ENCODE measurements around the gene MESP2. TPM values are rescaled to one million over a fixed set of nuclear protein-coding genes. Genes with fewer than 3 reads are reported as not detected.

Gene MESP2
- polyA plus RNA-seq, 3 donors = 0.67 TPM; not detected in 2

DNA sequence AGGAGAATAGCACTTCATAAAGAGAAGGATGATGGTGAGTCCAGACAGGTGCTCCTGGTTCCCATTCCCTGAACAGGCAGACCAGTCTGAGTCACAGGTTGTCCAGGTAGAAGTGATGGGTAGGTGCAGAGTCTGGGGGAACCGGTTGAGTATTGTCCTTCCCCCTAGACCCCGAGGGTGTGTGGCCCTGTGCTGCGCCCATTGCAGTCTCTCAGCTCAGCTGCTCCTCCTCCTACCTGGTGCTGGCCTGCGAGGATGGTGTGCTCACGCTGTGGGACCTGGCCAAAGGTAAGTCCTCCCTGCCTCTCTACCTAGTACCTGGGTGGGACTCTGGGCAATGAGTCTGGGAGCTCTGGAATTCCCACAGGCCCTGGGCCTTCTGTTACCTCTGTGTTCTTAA lies 44.9 kb upstream of the MESP2 start:
- Histone ChIP-seq H3K36me3 (replicated peaks in 1 of 2; ENCODE audit: control insufficient read depth in 1 of 2, insufficient read depth in 2 of 2, low read length in 2 of 2) (no peaks in the 10 kb centered on the region), H4K20me1 (ENCODE audit: insufficient read depth, low read length) (no peaks in the 10 kb centered on the region), H3K4me2 (replicated peaks; ENCODE audit: extremely low read depth, low read length, poor library complexity, severe bottlenecking) (no peak overlapping the region), H3K9ac (ENCODE audit: insufficient read depth, low read length, poor library complexity, severe bottlenecking) (no peak overlapping the region), H3K4me3 (replicated peaks in 1 of 3; ENCODE audit: low read depth in 2 of 3, low read length in 3 of 3) (no peak overlapping the region), H3K27me3 (ENCODE audit: control insufficient read depth in 2 of 2, insufficient read depth in 2 of 2, low read length in 2 of 2) (no peaks in the 10 kb centered on the region), H3K4me1 (ENCODE audit: control insufficient read depth in 1 of 2, insufficient read depth in 2 of 2, low read length in 2 of 2) (no peaks in the 10 kb centered on the region), H3K27ac (ENCODE audit: low read depth in 1 of 2, low read length in 2 of 2) (no peak overlapping the region), H3K79me2 (ENCODE audit: insufficient read depth, low read length) (no peaks in the 10 kb centered on the region), H3K9me3 (replicated peaks in 1 of 2; ENCODE audit: control insufficient read depth in 1 of 2, insufficient read depth in 1 of 2, low read length in 2 of 2) (no peaks in the 10 kb centered on the region), H2AFZ (ENCODE audit: insufficient read depth, low read depth, low read length, poor library complexity, severe bottlenecking) (no peak overlapping the region)
- no peaks in the 10 kb centered on the region for H3K4me1 Mint-ChIP-seq
- H3K9me3 Mint-ChIP-seq = peaks cover 0 to 1% (median 0%) of the 10 kb centered on the region in 7 donors
- TF ChIP-seq, protein P1, sequence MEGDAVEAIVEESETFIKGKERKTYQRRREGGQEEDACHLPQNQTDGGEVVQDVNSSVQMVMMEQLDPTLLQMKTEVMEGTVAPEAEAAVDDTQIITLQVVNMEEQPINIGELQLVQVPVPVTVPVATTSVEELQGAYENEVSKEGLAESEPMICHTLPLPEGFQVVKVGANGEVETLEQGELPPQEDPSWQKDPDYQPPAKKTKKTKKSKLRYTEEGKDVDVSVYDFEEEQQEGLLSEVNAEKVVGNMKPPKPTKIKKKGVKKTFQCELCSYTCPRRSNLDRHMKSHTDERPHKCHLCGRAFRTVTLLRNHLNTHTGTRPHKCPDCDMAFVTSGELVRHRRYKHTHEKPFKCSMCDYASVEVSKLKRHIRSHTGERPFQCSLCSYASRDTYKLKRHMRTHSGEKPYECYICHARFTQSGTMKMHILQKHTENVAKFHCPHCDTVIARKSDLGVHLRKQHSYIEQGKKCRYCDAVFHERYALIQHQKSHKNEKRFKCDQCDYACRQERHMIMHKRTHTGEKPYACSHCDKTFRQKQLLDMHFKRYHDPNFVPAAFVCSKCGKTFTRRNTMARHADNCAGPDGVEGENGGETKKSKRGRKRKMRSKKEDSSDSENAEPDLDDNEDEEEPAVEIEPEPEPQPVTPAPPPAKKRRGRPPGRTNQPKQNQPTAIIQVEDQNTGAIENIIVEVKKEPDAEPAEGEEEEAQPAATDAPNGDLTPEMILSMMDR (IDR thresholded peaks at IDR 0.05) = no peak
- peaks cover 1 to 12% (median 12%) of the 10 kb centered on the region in 3 donors for H3K27me3 Mint-ChIP-seq (ENCODE audit: low read depth in 3 of 3)
- WGBS (ENCODE audit: insufficient coverage) = 93% methylated on average over 2 of the region's 5 CpGs
- H3K36me3 Mint-ChIP-seq = no peaks in the 10 kb centered on the region
- DNase-seq = no peak
- H3K27ac Mint-ChIP-seq = no peak overlapping the region
- H3K4me3 Mint-ChIP-seq = no peak overlapping the region
- intact Hi-C loops (cut with micrococcal nuclease) = no loop called here

DNA sequence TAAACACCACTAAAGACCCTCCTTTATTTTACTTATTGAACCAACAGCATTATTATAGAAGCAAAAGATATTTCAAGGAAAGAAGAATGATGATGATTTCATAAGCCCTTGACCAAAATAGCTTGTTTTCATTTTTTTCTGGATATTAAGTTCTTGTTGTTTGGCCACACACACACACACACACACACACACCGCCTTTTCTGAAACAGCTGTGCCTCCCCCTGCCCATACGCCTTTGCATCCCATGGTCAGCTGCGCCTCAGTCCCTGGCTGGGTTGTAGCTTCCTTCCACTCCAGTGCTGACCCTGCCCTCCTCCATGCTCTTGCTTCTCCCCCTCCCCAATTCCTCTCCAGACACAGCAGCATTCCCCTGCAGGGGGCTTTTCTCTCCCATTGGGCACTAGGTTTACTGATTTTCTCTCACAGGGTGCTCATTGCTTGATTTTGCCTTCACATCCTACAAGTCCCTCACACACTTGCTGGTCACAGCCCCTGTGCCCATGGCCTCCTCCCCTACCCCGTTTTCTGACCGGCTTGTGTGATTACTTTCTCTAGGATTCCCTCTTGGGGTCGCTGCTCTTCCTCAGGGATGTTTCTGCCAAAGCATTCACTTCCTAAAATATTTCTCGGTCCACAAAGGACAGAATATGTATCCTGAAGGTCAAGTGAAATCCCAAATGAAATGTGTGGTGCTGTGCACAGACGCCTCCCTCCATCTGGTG lies 43.5 kb upstream of the MESP2 start:
- no peak overlapping the region for H2AFZ ChIP-seq (ENCODE audit: insufficient read depth, low read depth, low read length, poor library complexity, severe bottlenecking)
- intact Hi-C loops (cut with micrococcal nuclease) = no loop called here
- no peak overlapping the region for H3K4me2 ChIP-seq (replicated peaks; ENCODE audit: extremely low read depth, low read length, poor library complexity, severe bottlenecking)
- no peaks in the 10 kb centered on the region for H3K79me2 ChIP-seq (ENCODE audit: insufficient read depth, low read length)
- H3K27ac Mint-ChIP-seq = peak overlapping the region in 1 of 7 donors; percentile 8
- no peak overlapping the region for H3K9ac ChIP-seq (ENCODE audit: insufficient read depth, low read length, poor library complexity, severe bottlenecking)
- H3K9me3 Mint-ChIP-seq = peaks cover 0 to 2% (median 0%) of the 10 kb centered on the region in 7 donors
- WGBS (ENCODE audit: insufficient coverage) = 86% methylated on average over 6 of the region's 8 CpGs
- peaks cover 4 to 12% (median 12%) of the 10 kb centered on the region in 3 donors for H3K27me3 Mint-ChIP-seq (ENCODE audit: low read depth in 3 of 3)
- no peak overlapping the region for H3K4me3 Mint-ChIP-seq
- H3K4me1 ChIP-seq (ENCODE audit: control insufficient read depth in 1 of 2, insufficient read depth in 2 of 2, low read length in 2 of 2) = no peaks in the 10 kb centered on the region
- no peak overlapping the region for H3K4me3 ChIP-seq (replicated peaks in 1 of 3; ENCODE audit: low read depth in 2 of 3, low read length in 3 of 3)
- TF ChIP-seq, protein P1 (IDR thresholded peaks at IDR 0.05) = no peak
- H3K9me3 ChIP-seq (replicated peaks in 1 of 2; ENCODE audit: control insufficient read depth in 1 of 2, insufficient read depth in 1 of 2, low read length in 2 of 2) = no peaks in the 10 kb centered on the region
- H3K4me1 Mint-ChIP-seq = no peaks in the 10 kb centered on the region
- no peaks in the 10 kb centered on the region for H4K20me1 ChIP-seq (ENCODE audit: insufficient read depth, low read length)
- DNase-seq = no peak
- no peaks in the 10 kb centered on the region for H3K27me3 ChIP-seq (ENCODE audit: control insufficient read depth in 2 of 2, insufficient read depth in 2 of 2, low read length in 2 of 2)
- no peak overlapping the region for H3K27ac ChIP-seq (ENCODE audit: low read depth in 1 of 2, low read length in 2 of 2)
- no peaks in the 10 kb centered on the region for H3K36me3 ChIP-seq (replicated peaks in 1 of 2; ENCODE audit: control insufficient read depth in 1 of 2, insufficient read depth in 2 of 2, low read length in 2 of 2)
- H3K36me3 Mint-ChIP-seq = no peaks in the 10 kb centered on the region
